ENCODE measurements around the gene RAPGEF1. TPM values are rescaled to one million over a fixed set of nuclear protein-coding genes. Genes with fewer than 3 reads are reported as not detected.
A peak's percentile ranks its signal among the peaks of the same experiment; 100 is the strongest.

Gene RAPGEF1
- total RNA-seq, 2 experiments from 2014 or later: 149 to 158 TPM

- Mint-ChIP-seq H3K36me3 (ENCODE audit: low read depth) (peaks cover 77% of the 10 kb centered on the region), H3K9me3 (no peaks in the 10 kb centered on the region), H3K27ac (peak overlapping the region; percentile 13), H3K4me3 (no peak overlapping the region), H3K4me1 (no peaks in the 10 kb centered on the region), H3K27me3 (no peaks in the 10 kb centered on the region)
- ChIA-PET CTCF (interaction anchor here (0.6 kb wide), 1 partner anchor 676 kb away, joined by 3 read pairs; no protein-coding TSS in a partner anchor), POLR2A (no interaction called here)
- no peak for DNase-seq
Observed at GRCh38 chr9:131608493-131609037, 131.3 kb downstream of the RAPGEF1 start.

GRCh38 chr9:131607591-131607990 is 132.3 kb downstream of the RAPGEF1 start:
- CTCF ChIA-PET: no interaction called here
- Mint-ChIP-seq H3K27ac (no peak overlapping the region), H3K27me3 (no peaks in the 10 kb centered on the region), H3K4me3 (no peak overlapping the region), H3K9me3 (no peaks in the 10 kb centered on the region), H3K36me3 (ENCODE audit: low read depth) (peaks cover 74% of the 10 kb centered on the region), H3K4me1 (no peaks in the 10 kb centered on the region)
- POLR2A ChIA-PET: no interaction called here
- no peak for DNase-seq

GRCh38 chr9:131606896-131607567 is 132.8 kb downstream of the RAPGEF1 start:
- H3K36me3 Mint-ChIP-seq (ENCODE audit: low read depth): peaks cover 74% of the 10 kb centered on the region
- no peak for DNase-seq
- H3K27ac Mint-ChIP-seq: peak overlapping the region; percentile 29
- ChIA-PET POLR2A (interaction anchor here (1.2 kb wide), 1 partner anchor 17 kb away, joined by 3 read pairs; no protein-coding TSS in a partner anchor), CTCF (no interaction called here)
- H3K9me3 Mint-ChIP-seq: no peaks in the 10 kb centered on the region
- H3K27me3 Mint-ChIP-seq: no peaks in the 10 kb centered on the region
- no peak overlapping the region for H3K4me3 Mint-ChIP-seq
- H3K4me1 Mint-ChIP-seq: no peaks in the 10 kb centered on the region

- no peaks in the 10 kb centered on the region for H3K27me3 Mint-ChIP-seq
- H3K4me1 Mint-ChIP-seq: no peaks in the 10 kb centered on the region
- H3K4me3 Mint-ChIP-seq: no peak overlapping the region
- peak overlapping the region; percentile 28 for H3K27ac Mint-ChIP-seq
- ChIA-PET CTCF (interaction anchor here (0.8 to 1.7 kb wide), 2 partner anchors 14 to 33 kb away, joined by 3 read pairs; no protein-coding TSS in a partner anchor), POLR2A (interaction anchor here (1.2 kb wide), 1 partner anchor 18 kb away, joined by 3 read pairs; no protein-coding TSS in a partner anchor)
- DNase-seq: no peak
- no peaks in the 10 kb centered on the region for H3K9me3 Mint-ChIP-seq
- H3K36me3 Mint-ChIP-seq (ENCODE audit: low read depth): peaks cover 78% of the 10 kb centered on the region
Observed at GRCh38 chr9:131605770-131606590, 133.9 kb downstream of the RAPGEF1 start.

GRCh38 chr9:131603711-131604439 is 136.0 kb downstream of the RAPGEF1 start:
- Mint-ChIP-seq H3K4me1 (no peaks in the 10 kb centered on the region), H3K27ac (no peak overlapping the region), H3K27me3 (no peaks in the 10 kb centered on the region), H3K9me3 (no peaks in the 10 kb centered on the region), H3K36me3 (ENCODE audit: low read depth) (peaks cover 79% of the 10 kb centered on the region), H3K4me3 (no peak overlapping the region)
- ChIA-PET POLR2A (interaction anchor here (1.4 kb wide), 1 partner anchor 21 kb away, joined by 4 read pairs; no protein-coding TSS in a partner anchor), CTCF (no interaction called here)
- DNase-seq: no peak

GRCh38 chr9:131603199-131603598 is 136.7 kb downstream of the RAPGEF1 start:
- DNase-seq: no peak
- peaks cover 76% of the 10 kb centered on the region for H3K36me3 Mint-ChIP-seq (ENCODE audit: low read depth)
- CTCF ChIA-PET: no interaction called here
- no peaks in the 10 kb centered on the region for H3K27me3 Mint-ChIP-seq
- H3K4me1 Mint-ChIP-seq: no peaks in the 10 kb centered on the region
- no peak overlapping the region for H3K4me3 Mint-ChIP-seq
- POLR2A ChIA-PET: interaction anchor here (1.4 kb wide), 1 partner anchor 22 kb away, joined by 4 read pairs; no protein-coding TSS in a partner anchor
- H3K27ac Mint-ChIP-seq: peak overlapping the region; percentile 23
- H3K9me3 Mint-ChIP-seq: no peaks in the 10 kb centered on the region

- no peak for DNase-seq
- Mint-ChIP-seq H3K36me3 (ENCODE audit: low read depth) (peaks cover 73% of the 10 kb centered on the region), H3K4me3 (no peak overlapping the region), H3K27ac (no peak overlapping the region), H3K9me3 (no peaks in the 10 kb centered on the region), H3K4me1 (no peaks in the 10 kb centered on the region), H3K27me3 (no peaks in the 10 kb centered on the region)
- ChIA-PET CTCF (no interaction called here), POLR2A (interaction anchor here (2.4 kb wide), 1 partner anchor 11 kb away, joined by 4 read pairs; no protein-coding TSS in a partner anchor)
Observed at GRCh38 chr9:131601683-131602181, 138.1 kb downstream of the RAPGEF1 start.

GRCh38 chr9:131598121-131598520 is 141.8 kb downstream of the RAPGEF1 start:
- no peak for DNase-seq
- H3K27ac Mint-ChIP-seq: no peak overlapping the region
- no peaks in the 10 kb centered on the region for H3K27me3 Mint-ChIP-seq
- ChIA-PET POLR2A (no interaction called here), CTCF (interaction anchor here (0.7 kb wide), 1 partner anchor 116 kb away, joined by 3 read pairs; no protein-coding TSS in a partner anchor)
- no peak overlapping the region for H3K4me3 Mint-ChIP-seq
- no peaks in the 10 kb centered on the region for H3K9me3 Mint-ChIP-seq
- H3K4me1 Mint-ChIP-seq: no peaks in the 10 kb centered on the region
- H3K36me3 Mint-ChIP-seq (ENCODE audit: low read depth): peaks cover 60% of the 10 kb centered on the region

GRCh38 chr9:131597246-131597645 is 142.6 kb downstream of the RAPGEF1 start:
- ChIA-PET CTCF (no interaction called here), POLR2A (no interaction called here)
- Mint-ChIP-seq H3K36me3 (ENCODE audit: low read depth) (peaks cover 53% of the 10 kb centered on the region), H3K4me1 (peaks cover 2% of the 10 kb centered on the region), H3K27ac (no peak overlapping the region), H3K9me3 (no peaks in the 10 kb centered on the region), H3K27me3 (no peaks in the 10 kb centered on the region), H3K4me3 (no peak overlapping the region)
- DNase-seq: no peak

GRCh38 chr9:131596430-131596743 is 143.5 kb downstream of the RAPGEF1 start:
- ChIA-PET CTCF (no interaction called here), POLR2A (no interaction called here)

GRCh38 chr9:131595696-131596429 is 144.0 kb downstream of the RAPGEF1 start:
- ChIA-PET POLR2A (no interaction called here), CTCF (no interaction called here)
- Mint-ChIP-seq H3K9me3 (no peaks in the 10 kb centered on the region), H3K27me3 (no peaks in the 10 kb centered on the region), H3K36me3 (ENCODE audit: low read depth) (peaks cover 53% of the 10 kb centered on the region), H3K4me1 (peaks cover 16% of the 10 kb centered on the region), H3K27ac (no peak overlapping the region), H3K4me3 (no peak overlapping the region)
- DNase-seq: no peak

More at GRCh38 chr9:131596430-131596743, 143.5 kb downstream of the RAPGEF1 start:
- peaks cover 51% of the 10 kb centered on the region for H3K36me3 Mint-ChIP-seq (ENCODE audit: low read depth)
- H3K27me3 Mint-ChIP-seq: no peaks in the 10 kb centered on the region
- H3K4me1 Mint-ChIP-seq: peaks cover 11% of the 10 kb centered on the region
- no peak overlapping the region for H3K4me3 Mint-ChIP-seq
- no peak overlapping the region for H3K27ac Mint-ChIP-seq
- DNase-seq: no peak
- H3K9me3 Mint-ChIP-seq: no peaks in the 10 kb centered on the region
